Subcutaneous adipose tissue (tissue), 4 donors: ENCODE measurements around the gene ST14. TPM values are rescaled to one million over a fixed set of nuclear protein-coding genes. Genes with fewer than 3 reads are reported as not detected.

Experiments
- CTCF ChIP-seq: fragments of 450-650 bp; IDR thresholded peaks from one replicate; pipeline ENCODE4 v1.5.1; 2016; ENCODE audit warnings: low read depth, mild to moderate bottlenecking, control low read depth, antibody characterized with exemption, moderate library complexity
- total RNA-seq, 4 donors: library from RNA; depleted of rRNA; stranded (reverse); fragments of >200 nt; gene quantifications; one replicate each; pipeline ENCODE4 v1.1.0, GENCODE V29; 2016

The ST14 gene
- total RNA-seq, 4 donors from 2014 or later = 2.8 to 113 (median 8.1) TPM

GRCh38 chr11:130165601-130166456 lies 6.2 kb downstream of the ST14 start:
- TF ChIP-seq CTCF = no peak

GRCh38 chr11:130166457-130166784 lies 6.8 kb downstream of the ST14 start:
- TF ChIP-seq CTCF = no peak

- TF ChIP-seq CTCF = no peak
Observed at GRCh38 chr11:130167146-130167545, 7.6 kb downstream of the ST14 start.

- TF ChIP-seq CTCF = no peak
Observed at GRCh38 chr11:130168105-130168504, 8.5 kb downstream of the ST14 start.

GRCh38 chr11:130170345-130170744 lies 10.8 kb downstream of the ST14 start:
- TF ChIP-seq CTCF = no peak

GRCh38 chr11:130171534-130171933 lies 12.0 kb downstream of the ST14 start:
- no peak for TF ChIP-seq CTCF

- TF ChIP-seq CTCF = no peak
Observed at GRCh38 chr11:130174642-130175041, 15.1 kb downstream of the ST14 start.
